ENCODE results near the gene DCLRE1C. TPM values are rescaled to one million over a fixed set of nuclear protein-coding genes. Genes with fewer than 3 reads are reported as not detected.

The DCLRE1C gene
- total and polyA plus RNA-seq, 2 donors (not counting 3 experiments of a cell fraction or from before 2014, with no cell fraction given) = 2.1 to 15.8 TPM

DNA sequence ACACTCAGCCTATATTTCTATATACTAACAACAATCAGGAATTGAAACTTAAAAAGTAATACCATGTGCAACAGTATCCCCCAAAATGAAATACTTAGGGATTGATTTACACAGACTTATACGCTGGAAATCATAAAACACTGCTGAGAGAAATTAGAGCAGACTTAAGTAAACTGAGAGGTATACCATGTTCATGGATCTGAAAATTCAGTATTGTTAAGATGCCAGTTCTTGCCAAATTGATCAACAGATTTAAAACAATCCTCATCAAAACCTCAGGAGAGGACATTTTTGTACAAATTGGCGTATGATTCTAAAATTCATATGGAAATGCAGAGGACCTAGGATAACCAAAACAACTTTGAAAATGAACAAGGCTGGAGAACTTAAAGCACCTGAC lies 37.3 kb downstream of the DCLRE1C start:
- Histone ChIP-seq H3K4me3 (replicated peaks in 1 of 3; ENCODE audit: insufficient read depth in 1 of 3, low read depth in 1 of 3, low read length in 3 of 3) (no peak overlapping the region), H4K20me1 (replicated peaks; ENCODE audit: control insufficient read depth, extremely low read depth, insufficient read depth, low read length) (no peaks in the 10 kb centered on the region), H3K27me3 (ENCODE audit: control insufficient read depth in 2 of 2, insufficient read depth in 2 of 2, low read length in 2 of 2) (no peaks in the 10 kb centered on the region), H3K9me3 (replicated peaks; ENCODE audit: control insufficient read depth, insufficient read depth, low read length) (peaks cover 5% of the 10 kb centered on the region), H3K9me1 (replicated peaks; ENCODE audit: control insufficient read depth, extremely low read depth, insufficient read depth, low read length) (no peaks in the 10 kb centered on the region), H3K36me3 (ENCODE audit: control insufficient read depth in 2 of 2, extremely low read depth in 1 of 2, insufficient read depth in 2 of 2, low read length in 2 of 2) (peaks cover 8 to 20% of the 10 kb centered on the region in 2 experiments), H3K4me2 (ENCODE audit: insufficient read depth, low read length) (no peak overlapping the region), H3K27ac (ENCODE audit: insufficient read depth, low read depth, low read length) (no peak overlapping the region), H2AFZ (ENCODE audit: low read depth, low read length) (no peak overlapping the region), H3K4me1 (ENCODE audit: control insufficient read depth, extremely low read depth, insufficient read depth, low read length) (no peaks in the 10 kb centered on the region), H3K79me2 (ENCODE audit: control insufficient read depth, insufficient read depth, low read length) (no peaks in the 10 kb centered on the region), H3K9ac (replicated peaks; ENCODE audit: extremely low read depth, insufficient read depth, low read length) (no peak overlapping the region)
- CTCF ChIA-PET = interaction anchor here (1.6 kb wide), 1 partner anchor 13 kb away, joined by 3 read pairs; no protein-coding TSS in a partner anchor
- POLR2A ChIA-PET = no interaction called here
- no peak for DNase-seq (ENCODE audit: low read depth, low spot score)
- dilution Hi-C loops (cut with MboI; ENCODE audit: extremely low pct_ligation_motif_present, low sequenced_read_pairs) = no loop called here
- intact Hi-C loops (cut with micrococcal nuclease) = no loop called here
- TF ChIP-seq GATA2 (IDR thresholded peaks at IDR 0.05; ENCODE audit: insufficient read depth, insufficient read length, low read depth, low read length) = no peak
- no peak for TF ChIP-seq MYC (IDR thresholded peaks at IDR 0.05; ENCODE audit: low read depth, low read length)
- no peak for TF ChIP-seq JUN (IDR thresholded peaks at IDR 0.05; ENCODE audit: borderline replicate concordance, insufficient read depth, insufficient read length, low read depth)
- FAIRE-seq = no peak
- no TSS peak for BruUV-seq (replicated peaks)

DNA sequence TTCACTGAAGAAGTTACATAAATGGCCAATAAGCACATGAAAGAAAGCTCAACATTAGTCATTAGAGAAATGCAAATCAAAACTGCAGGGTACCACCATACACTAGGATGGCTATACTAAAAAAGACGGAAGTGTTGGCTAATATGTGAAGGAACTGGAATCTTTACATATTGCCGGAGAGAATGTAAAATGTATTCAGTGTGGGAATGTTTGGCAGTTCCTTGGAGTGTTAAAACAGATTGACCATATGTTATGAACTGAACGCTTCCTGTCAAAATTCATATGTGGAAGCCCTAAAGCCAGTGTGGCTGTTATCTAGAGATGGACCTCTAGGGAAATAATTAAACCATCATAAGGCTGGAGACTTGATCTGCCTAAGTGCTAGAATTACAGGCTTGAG lies 42.1 kb downstream of the DCLRE1C start:
- intact Hi-C loops (cut with micrococcal nuclease) (no loop called here), dilution Hi-C loops (cut with MboI; ENCODE audit: extremely low pct_ligation_motif_present, low sequenced_read_pairs) (no loop called here)
- Histone ChIP-seq H3K36me3 (ENCODE audit: control insufficient read depth in 2 of 2, extremely low read depth in 1 of 2, insufficient read depth in 2 of 2, low read length in 2 of 2) (peaks cover 3 to 29% of the 10 kb centered on the region in 2 experiments), H3K79me2 (ENCODE audit: control insufficient read depth, insufficient read depth, low read length) (no peaks in the 10 kb centered on the region), H3K9me1 (replicated peaks; ENCODE audit: control insufficient read depth, extremely low read depth, insufficient read depth, low read length) (no peaks in the 10 kb centered on the region), H3K4me2 (ENCODE audit: insufficient read depth, low read length) (no peak overlapping the region), H3K27me3 (ENCODE audit: control insufficient read depth in 2 of 2, insufficient read depth in 2 of 2, low read length in 2 of 2) (no peaks in the 10 kb centered on the region), H3K9ac (replicated peaks; ENCODE audit: extremely low read depth, insufficient read depth, low read length) (no peak overlapping the region), H3K9me3 (replicated peaks; ENCODE audit: control insufficient read depth, insufficient read depth, low read length) (peaks cover 1% of the 10 kb centered on the region), H3K27ac (ENCODE audit: insufficient read depth, low read depth, low read length) (no peak overlapping the region), H4K20me1 (replicated peaks; ENCODE audit: control insufficient read depth, extremely low read depth, insufficient read depth, low read length) (no peaks in the 10 kb centered on the region), H3K4me1 (ENCODE audit: control insufficient read depth, extremely low read depth, insufficient read depth, low read length) (no peaks in the 10 kb centered on the region), H2AFZ (ENCODE audit: low read depth, low read length) (no peak overlapping the region), H3K4me3 (replicated peaks in 1 of 3; ENCODE audit: insufficient read depth in 1 of 3, low read depth in 1 of 3, low read length in 3 of 3) (no peak overlapping the region)
- DNase-seq (ENCODE audit: low read depth, low spot score) (no peak), FAIRE-seq (no peak)
- CTCF ChIA-PET = interaction anchor here (1.0 kb wide), 1 partner anchor 9 kb away, joined by 3 read pairs; no protein-coding TSS in a partner anchor
- POLR2A ChIA-PET = no interaction called here
- no TSS peak for BruUV-seq (replicated peaks)
- TF ChIP-seq POLR2A (IDR thresholded peaks at IDR 0.05; ENCODE audit: low read depth, low read length) (no peak), GATA2 (IDR thresholded peaks at IDR 0.05; ENCODE audit: insufficient read depth, insufficient read length, low read depth, low read length) (no peak), FOS (IDR thresholded peaks at IDR 0.05; ENCODE audit: borderline replicate concordance, insufficient read depth, low read length) (no peak), JUN (IDR thresholded peaks at IDR 0.05; ENCODE audit: borderline replicate concordance, insufficient read depth, insufficient read length, low read depth) (no peak), POLR2AphosphoS5 (IDR thresholded peaks at IDR 0.05; ENCODE audit: insufficient read depth, low read depth, low read length) (no peak), EZH2 (IDR thresholded peaks at IDR 0.05; ENCODE audit: borderline replicate concordance, low read depth, low read length, severe bottlenecking) (no peak), MYC (IDR thresholded peaks at IDR 0.05; ENCODE audit: low read depth, low read length) (no peak)
- TF ChIP-seq, protein P1, sequence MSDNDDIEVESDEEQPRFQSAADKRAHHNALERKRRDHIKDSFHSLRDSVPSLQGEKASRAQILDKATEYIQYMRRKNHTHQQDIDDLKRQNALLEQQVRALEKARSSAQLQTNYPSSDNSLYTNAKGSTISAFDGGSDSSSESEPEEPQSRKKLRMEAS (IDR thresholded peaks at IDR 0.05; ENCODE audit: insufficient read depth, insufficient read length) = no peak
- TF ChIP-seq, protein P2, sequence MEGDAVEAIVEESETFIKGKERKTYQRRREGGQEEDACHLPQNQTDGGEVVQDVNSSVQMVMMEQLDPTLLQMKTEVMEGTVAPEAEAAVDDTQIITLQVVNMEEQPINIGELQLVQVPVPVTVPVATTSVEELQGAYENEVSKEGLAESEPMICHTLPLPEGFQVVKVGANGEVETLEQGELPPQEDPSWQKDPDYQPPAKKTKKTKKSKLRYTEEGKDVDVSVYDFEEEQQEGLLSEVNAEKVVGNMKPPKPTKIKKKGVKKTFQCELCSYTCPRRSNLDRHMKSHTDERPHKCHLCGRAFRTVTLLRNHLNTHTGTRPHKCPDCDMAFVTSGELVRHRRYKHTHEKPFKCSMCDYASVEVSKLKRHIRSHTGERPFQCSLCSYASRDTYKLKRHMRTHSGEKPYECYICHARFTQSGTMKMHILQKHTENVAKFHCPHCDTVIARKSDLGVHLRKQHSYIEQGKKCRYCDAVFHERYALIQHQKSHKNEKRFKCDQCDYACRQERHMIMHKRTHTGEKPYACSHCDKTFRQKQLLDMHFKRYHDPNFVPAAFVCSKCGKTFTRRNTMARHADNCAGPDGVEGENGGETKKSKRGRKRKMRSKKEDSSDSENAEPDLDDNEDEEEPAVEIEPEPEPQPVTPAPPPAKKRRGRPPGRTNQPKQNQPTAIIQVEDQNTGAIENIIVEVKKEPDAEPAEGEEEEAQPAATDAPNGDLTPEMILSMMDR (IDR thresholded peaks at IDR 0.05; ENCODE audit: extremely low read depth in 1 of 2, insufficient read depth in 1 of 2, low read depth in 1 of 2, low read length in 2 of 2) = no peak

All from endothelial cell of umbilical vein (primary cell).